Embryonic facial prominence (tissue), 1 donor: ENCODE data around the gene HMGCLL1.
A peak's percentile ranks its signal among the peaks of the same experiment; 100 is the strongest.

Experiments used
- DNase-seq: peaks from one replicate; pipeline ENCODE4 v3.0.0-alpha.2; 2016; ENCODE audit errors: extremely low spot score

Gene HMGCLL1

DNA sequence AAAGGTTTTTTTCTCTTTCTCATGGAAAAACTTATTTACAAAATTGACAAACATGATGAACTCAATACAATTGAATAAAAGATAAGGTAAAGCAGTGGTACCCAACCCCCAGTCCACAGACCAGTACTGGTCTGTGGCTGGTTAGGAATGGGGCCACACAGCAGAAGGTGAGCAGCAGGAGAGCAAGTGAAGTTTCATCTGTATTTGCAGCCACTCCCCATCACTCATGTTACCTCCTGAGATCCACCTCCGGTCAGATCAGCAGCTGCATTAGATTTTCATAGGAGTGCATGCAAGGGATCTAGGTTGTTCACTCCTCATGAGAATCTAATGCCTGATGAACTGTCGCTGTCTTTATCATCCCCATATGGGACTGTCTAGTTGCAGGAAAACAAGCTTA is 47.5 kb downstream of the HMGCLL1 start:
- DNase-seq = no peak

DNA sequence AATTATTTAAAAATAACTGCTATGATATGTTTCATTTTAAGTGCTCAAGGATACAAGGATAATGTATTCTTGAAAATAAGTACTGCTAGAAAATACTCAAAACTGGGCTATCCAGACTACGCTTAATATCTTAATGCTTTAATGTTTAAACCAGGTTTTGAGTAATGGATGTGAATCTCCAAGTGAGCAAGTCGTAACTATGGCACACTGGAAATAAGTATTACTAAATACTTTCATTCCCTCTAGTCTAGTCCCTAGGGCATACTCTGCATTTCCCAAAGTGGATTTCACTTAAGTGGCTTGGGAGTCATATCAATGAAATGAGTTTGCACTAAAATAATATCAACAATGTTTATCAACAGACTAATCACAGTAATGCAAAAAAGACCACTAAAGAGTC is 48.1 kb downstream of the HMGCLL1 start:
- DNase-seq = no peak

DNA sequence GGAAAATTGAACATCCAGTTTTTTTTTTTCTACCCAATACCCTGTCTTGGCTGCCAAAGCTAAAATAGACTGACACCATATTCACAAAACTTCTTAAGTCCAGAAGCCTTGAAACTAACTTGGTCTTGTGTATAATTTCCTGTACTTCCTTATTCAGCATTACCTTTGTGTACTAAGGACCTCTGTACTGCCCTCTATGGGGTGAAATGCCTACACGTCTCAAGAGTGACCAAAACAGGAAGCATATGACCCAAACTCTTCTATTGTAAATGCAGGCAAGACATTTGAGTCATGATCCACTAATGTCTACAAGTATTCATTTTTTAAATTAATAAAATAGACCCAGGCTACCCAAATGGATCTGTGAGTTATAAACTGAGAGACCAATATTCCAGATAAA is 50.4 kb downstream of the HMGCLL1 start:
- DNase-seq = no peak

GRCh38 chr6:55524441-55524840 is 54.6 kb downstream of the HMGCLL1 start:
- no peak for DNase-seq

- DNase-seq = no peak
These were observed 60.4 kb downstream of the HMGCLL1 start for GRCh38 chr6:55518529-55519060.

DNA sequence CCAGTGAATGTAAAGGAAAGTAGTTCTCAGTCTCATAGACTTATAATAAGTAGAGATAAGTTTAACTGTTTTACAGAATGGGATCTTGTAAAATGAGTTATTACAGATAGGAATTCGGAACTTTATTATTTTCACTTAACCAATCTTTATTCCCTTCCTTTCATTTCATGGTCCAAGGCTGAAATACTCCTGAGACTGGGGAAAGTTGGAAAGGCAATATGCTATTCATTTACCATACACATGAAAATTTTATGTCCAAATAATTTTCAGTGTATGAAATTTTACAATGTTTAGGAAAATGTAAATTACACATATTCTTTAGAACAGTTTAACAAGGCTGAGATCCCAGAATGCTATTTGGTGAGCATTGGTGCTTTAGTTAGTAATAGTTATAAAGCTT is 62.3 kb downstream of the HMGCLL1 start:
- no peak for DNase-seq

GRCh38 chr6:55512904-55513303 is 66.1 kb downstream of the HMGCLL1 start:
- no peak for DNase-seq

DNA sequence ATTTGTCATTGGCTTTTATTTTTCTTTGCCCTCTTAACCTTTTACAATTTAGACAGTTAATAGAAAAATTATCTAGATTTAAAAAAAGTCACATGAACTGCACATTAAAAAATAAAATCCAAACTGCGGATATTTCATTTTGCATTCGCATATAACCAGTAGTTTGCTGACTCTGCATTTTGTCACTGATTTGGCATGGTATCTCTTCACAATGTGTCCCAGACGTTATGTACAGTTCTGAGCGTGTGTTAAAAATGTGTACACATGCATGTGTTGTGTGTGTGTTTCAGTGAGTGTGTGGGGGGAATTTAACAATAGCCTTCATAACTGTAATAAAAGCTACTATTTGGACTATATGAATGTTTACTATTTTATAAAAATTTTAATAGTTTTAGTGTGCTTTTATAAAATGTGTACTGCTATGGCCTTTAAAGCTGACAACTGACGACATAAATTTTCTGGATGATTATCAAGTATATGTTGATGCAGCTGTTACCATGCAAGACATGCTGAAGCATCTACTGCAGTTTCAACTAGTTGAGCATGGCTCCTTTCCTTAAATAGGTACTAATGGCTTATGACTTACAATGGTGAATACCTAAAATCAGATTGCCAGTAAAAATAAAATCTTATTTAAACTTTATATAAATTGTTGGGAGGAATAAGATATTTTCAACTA is 67.7 kb downstream of the HMGCLL1 start:
- no peak for DNase-seq

DNA sequence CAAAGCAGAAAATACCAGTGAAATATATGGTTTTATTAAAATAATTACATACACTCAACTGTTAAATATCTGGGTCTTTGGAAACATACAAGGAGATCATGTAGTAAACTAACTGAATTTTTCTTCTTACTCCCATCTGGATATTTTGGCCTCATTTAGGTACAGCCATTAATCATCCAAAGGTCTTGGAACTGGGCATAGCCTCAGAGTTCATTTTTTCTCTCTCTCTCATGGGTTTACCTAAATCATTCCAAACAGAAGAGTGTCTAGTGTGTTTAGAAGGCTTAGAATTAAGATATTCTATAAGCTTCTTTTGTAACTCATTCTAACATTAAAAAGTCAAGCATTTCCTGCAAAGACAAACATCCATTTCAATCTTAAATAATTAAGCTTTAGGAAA is 79.4 kb downstream of the HMGCLL1 start:
- DNase-seq = no peak

DNA sequence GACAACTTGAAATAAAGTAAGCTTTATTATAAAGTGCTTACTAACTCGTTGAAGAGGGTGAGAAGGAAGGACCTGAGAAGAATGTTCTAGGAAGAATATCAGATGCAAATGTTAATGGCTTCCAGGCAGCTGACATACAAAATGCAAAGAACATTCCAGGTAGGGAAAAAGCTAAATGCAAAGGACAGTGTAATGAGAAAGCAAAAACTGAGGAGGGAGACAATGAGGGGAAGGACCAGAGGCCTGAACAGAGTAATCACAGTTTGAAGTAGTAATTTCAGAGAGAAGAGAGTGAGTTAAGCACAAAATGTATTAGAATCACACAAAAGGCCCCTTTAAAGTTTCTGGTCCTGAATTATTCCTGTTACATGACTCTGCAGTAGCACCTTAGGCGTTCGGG is 81.3 kb downstream of the HMGCLL1 start:
- DNase-seq = no peak

DNA sequence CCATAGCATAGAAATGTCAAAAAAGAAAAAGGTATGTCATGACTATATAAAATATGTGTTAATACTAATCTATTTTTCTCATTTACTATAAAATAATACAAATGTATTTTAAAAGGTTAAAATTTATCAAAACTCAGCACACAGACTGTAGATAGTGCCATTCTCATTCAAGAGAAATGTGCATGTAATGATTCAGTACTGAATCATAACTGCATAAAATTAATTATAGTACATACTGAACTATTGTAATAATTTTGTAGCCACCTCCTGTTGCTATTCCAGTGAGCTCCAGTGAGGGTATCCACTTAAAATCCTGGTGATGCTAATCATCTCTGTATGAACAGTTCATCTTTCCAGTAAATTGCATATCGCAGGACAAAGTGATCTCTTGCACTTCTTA is 82.8 kb downstream of the HMGCLL1 start:
- no peak for DNase-seq

- no peak for DNase-seq
These were observed 83.7 kb downstream of the HMGCLL1 start for GRCh38 chr6:55495277-55495676.

GRCh38 chr6:55494411-55494810 is 84.6 kb downstream of the HMGCLL1 start:
- no peak for DNase-seq

DNA sequence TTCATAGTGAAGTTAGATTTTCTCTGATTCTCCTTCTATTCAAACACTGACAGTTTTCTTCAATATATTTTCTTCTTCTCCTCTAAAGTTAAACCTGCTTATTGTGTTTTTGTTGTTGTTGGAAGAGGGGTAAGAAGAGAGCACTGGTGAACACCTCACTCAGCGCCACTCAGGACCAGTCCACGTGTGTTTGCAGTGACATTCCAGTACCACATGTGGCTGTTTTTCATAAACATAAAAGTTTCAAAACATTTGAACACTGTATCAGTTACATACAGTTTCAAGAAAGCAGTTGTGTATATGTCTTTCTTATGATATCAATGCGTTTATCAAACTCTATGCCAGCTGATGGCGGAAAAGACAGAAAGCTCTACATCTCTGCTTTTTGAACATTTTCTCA is 86.7 kb downstream of the HMGCLL1 start:
- no peak for DNase-seq

DNA sequence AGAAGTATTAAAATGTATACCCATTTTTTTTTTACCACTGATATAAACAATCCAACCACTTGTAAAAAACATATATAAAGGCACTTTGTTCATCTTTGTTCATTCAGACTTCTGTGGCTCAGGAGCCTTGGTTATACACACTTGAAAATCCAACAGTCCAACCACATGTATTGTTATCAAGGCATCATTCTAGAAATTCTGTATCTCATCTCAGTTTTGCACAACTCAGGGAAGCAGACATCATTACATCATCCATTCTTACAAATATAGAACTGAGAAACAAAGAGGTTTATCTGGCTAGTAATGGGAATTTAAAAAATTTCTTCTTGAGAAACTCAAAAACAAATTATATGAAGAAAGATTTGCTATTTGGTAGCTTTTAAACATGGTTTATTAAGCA is 88.1 kb downstream of the HMGCLL1 start:
- DNase-seq = no peak

GRCh38 chr6:55474382-55474781 is 104.6 kb downstream of the HMGCLL1 start:
- DNase-seq = no peak

DNA sequence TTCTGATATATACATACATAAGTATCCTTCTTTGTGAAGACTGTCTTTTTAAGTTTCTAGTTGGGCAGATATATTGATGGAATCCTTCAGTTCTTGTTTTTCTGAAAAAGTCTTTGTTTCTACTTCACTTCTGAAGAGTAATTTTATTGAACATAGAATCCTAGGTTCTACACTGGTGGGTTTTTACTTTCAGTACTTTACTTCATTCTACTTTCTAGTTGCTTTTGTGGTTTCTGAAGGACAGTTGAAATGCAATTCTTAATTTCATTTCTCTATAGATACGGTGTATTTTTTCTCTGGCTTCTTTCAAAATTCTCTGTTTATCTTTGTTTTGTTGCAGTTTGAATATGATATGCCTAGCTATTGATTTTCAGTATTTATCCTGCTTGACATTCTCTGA is 105.3 kb downstream of the HMGCLL1 start:
- no peak for DNase-seq

DNA sequence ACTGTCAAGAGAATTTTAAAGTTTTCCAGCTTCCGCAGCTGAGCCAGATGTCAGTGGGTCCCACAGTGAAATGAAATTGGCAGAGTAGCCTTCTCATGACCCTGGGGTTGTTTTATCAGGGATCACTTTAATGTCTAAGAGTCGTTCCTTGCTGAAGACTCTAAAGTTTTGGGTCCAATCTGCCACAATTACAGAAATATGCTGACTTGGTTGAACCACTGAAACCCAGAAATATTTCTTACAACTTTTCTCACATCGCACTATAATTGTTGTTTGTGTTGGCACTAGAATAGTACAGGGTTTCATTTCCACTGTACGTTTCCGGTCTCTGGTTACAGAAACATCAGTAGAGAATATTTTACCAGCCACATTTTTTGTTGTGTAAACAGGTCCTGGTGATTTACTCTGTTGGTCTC is 109.0 kb downstream of the HMGCLL1 start:
- no peak for DNase-seq

GRCh38 chr6:55456016-55456415 is 123.0 kb downstream of the HMGCLL1 start:
- DNase-seq = no peak

DNA sequence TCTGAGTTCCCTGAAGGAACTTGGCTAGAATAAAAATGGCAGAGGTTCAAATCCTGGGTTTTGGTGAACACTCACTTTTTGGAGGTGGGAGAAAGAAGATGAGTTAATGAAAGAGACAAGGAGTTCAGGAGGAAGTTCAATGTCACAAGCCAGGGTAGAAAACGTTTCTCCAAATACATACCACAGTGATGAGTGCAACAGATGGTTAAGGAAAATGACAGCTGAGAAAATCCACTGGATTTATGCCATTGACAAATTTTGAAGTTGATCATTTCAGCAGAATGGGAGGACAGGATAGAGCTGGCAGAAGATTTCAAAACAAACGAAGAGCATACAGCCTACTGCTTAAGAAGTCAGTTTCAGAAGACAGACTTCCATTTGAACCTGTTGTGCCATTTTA is 129.0 kb downstream of the HMGCLL1 start:
- no peak for DNase-seq

GRCh38 chr6:55449225-55449624 is 129.8 kb downstream of the HMGCLL1 start:
- no peak for DNase-seq

GRCh38 chr6:55448451-55448850 is 130.5 kb downstream of the HMGCLL1 start:
- no peak for DNase-seq

- no peak for DNase-seq
These were observed 131.1 kb downstream of the HMGCLL1 start for GRCh38 chr6:55447891-55448290.

- peak; percentile 31 for DNase-seq
These were observed 133.3 kb downstream of the HMGCLL1 start for GRCh38 chr6:55445648-55446204.
